PC-3 (cell line): ENCODE results near the gene SPRTN. TPM values are rescaled to one million over a fixed set of nuclear protein-coding genes. Genes with fewer than 3 reads are reported as not detected.

Experiments
- ATAC-seq: fragments of 200-7000 bp; cut with Tn5 transposase; 2 replicates; pipeline ENCODE4 v1.9.1; 2020; ENCODE audit warnings: mild to moderate bottlenecking, moderate library complexity
- BruUV-seq: library from RNA; stranded (reverse); fragments of 400-500 nt; replicated peaks from 2 replicates; lab custom pipeline; 2021; lab: Mats Ljungman, UMichigan
- CTCF ChIA-PET: fragments of 300-600 bp; sonication (Branson Sonifier 250); formaldehyde crosslinking; loops from one replicate; lab custom pipeline; 2022; ENCODE audit warnings: antibody characterized with exemption; lab: Charles Lee
- POLR2A ChIA-PET: fragments of 300-600 bp; sonication (Branson Sonifier 250); formaldehyde crosslinking; loops from one replicate; lab custom pipeline; 2022; ENCODE audit warnings: antibody characterized with exemption; ENCODE audit not compliant: unreplicated experiment; lab: Charles Lee
- DNase-seq: peaks from one replicate; pipeline ENCODE4 v3.0.0-alpha.2; 2015
- H2AFZ ChIP-seq: fragments of 300-600 bp; sonication (generic); 2 replicates; pipeline ENCODE4 v1.6.0; 2016; ENCODE audit warnings: antibody characterized with exemption, low read length
- H3F3A ChIP-seq: fragments of 300-600 bp; sonication (generic); one replicate; pipeline ENCODE4 v1.6.0; 2017; ENCODE audit warnings: antibody characterized with exemption, low read length, control low read depth, mild to moderate bottlenecking; ENCODE audit not compliant: unreplicated experiment
- H3K27ac ChIP-seq: fragments of 300-600 bp; sonication (generic); 2 replicates; pipeline ENCODE4 v1.5.1; 2016; ENCODE audit warnings: mild to moderate bottlenecking, low read length
- H3K27me3 ChIP-seq: fragments of 300-600 bp; sonication (generic); 2 replicates; pipeline ENCODE4 v1.6.1; 2016; ENCODE audit warnings: low read length, mixed read lengths
- H3K36me3 ChIP-seq: fragments of 300-600 bp; sonication (generic); 2 replicates; pipeline ENCODE4 v1.6.1; 2016; ENCODE audit warnings: low read depth, mixed run types, low read length, mixed read lengths
- H3K4me1 ChIP-seq: fragments of 300-600 bp; sonication (generic); 2 replicates; pipeline ENCODE4 v1.5.1; 2016; ENCODE audit warnings: low read length; ENCODE audit not compliant: insufficient read depth
- H3K4me2 ChIP-seq: fragments of 300-600 bp; sonication (generic); 2 replicates; pipeline ENCODE4 v1.6.0; 2016; ENCODE audit warnings: low read length
- H3K4me3 ChIP-seq: fragments of 300-600 bp; sonication (generic); 2 replicates; pipeline ENCODE4 v1.5.1; 2016; ENCODE audit warnings: mild to moderate bottlenecking, low read length, mixed read lengths
- H3K79me2 ChIP-seq: fragments of 300-600 bp; sonication (generic); 2 replicates; pipeline ENCODE4 v1.6.1; 2017; ENCODE audit warnings: low read length, mixed read lengths
- H3K9ac ChIP-seq: fragments of 300-600 bp; sonication (generic); 2 replicates; pipeline ENCODE4 v1.6.0; 2016; ENCODE audit warnings: mild to moderate bottlenecking, low read length
- H3K9me2 ChIP-seq: fragments of 300-600 bp; sonication (generic); replicated peaks from 2 replicates; pipeline ENCODE4 v1.6.1; 2016; ENCODE audit warnings: mixed run types, low read length, mixed read lengths
- H3K9me3 ChIP-seq: fragments of 300-600 bp; sonication (generic); 2 replicates; pipeline ENCODE4 v1.6.1; 2016; ENCODE audit warnings: low read length, mixed read lengths
- H4K20me1 ChIP-seq: fragments of 300-600 bp; sonication (generic); 2 replicates; pipeline ENCODE4 v1.6.1; 2016; ENCODE audit warnings: low read length, mixed read lengths
- EZH2 ChIP-seq: fragments of 300-600 bp; sonication (generic); IDR thresholded peaks from one replicate; pipeline ENCODE4 v1.6.1; 2017; ENCODE audit warnings: antibody characterized with exemption, mild to moderate bottlenecking, low read length; ENCODE audit not compliant: unreplicated experiment
- EZH2phosphoT487 ChIP-seq: fragments of 300-600 bp; sonication (generic); IDR thresholded peaks from 2 replicates; pipeline ENCODE4 v1.6.1; 2018; ENCODE audit warnings: mild to moderate bottlenecking, antibody characterized with exemption, low read length, borderline replicate concordance
- intact Hi-C: fragments of 100-400 bp; cut with micrococcal nuclease; formaldehyde crosslinking; loops from 2 replicates; pipeline ENCODE4 v1.9.0; 2023
- total RNA-seq: library from RNA; depleted of rRNA; stranded (reverse); fragments of >200 nt; gene quantifications from 2 replicates; pipeline ENCODE4 v1.2.3, GENCODE V29; 2014
- TF ChIP-seq, protein P1 (sequence below): fragments of 300-600 bp; sonication (generic); conservative IDR thresholded peaks from 2 replicates; pipeline ENCODE4 v1.5.1; 2017; ENCODE audit warnings: antibody characterized with exemption, low read depth, mild to moderate bottlenecking, low read length

SPRTN gene
- total RNA-seq, 1 experiment from 2014 or later: 27.8 TPM

DNA sequence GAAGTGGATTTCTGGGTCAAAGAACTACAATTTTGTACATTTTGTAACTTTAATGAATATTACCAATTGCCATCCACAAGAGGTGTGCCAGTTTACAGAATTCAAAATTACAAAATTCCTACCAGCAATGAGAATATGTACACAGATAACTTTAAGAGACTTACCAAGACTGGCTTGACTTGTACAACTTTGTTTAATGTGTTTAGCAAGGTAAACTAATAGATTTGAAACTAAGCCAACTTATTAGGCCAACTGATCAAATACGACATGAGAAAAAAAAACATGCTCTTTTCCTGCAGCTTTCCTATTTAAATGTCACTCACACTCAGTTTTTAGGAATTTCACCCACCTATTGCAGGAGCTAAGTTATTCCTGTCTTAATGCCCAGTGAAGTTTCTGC, 11.8 kb upstream of the SPRTN start:
- Histone ChIP-seq H3K79me2 (peaks cover 5% of the 10 kb centered on the region), H2AFZ (no peak overlapping the region), H3K4me1 (no peaks in the 10 kb centered on the region), H3K9me3 (no peaks in the 10 kb centered on the region), H3K4me2 (no peak overlapping the region), H3K27ac (no peak overlapping the region), H3K4me3 (no peak overlapping the region), H3K9ac (no peak overlapping the region), H3F3A (no peaks in the 10 kb centered on the region), H3K27me3 (no peaks in the 10 kb centered on the region), H3K36me3 (no peaks in the 10 kb centered on the region), H4K20me1 (no peaks in the 10 kb centered on the region), H3K9me2 (no peaks in the 10 kb centered on the region)
- TF ChIP-seq EZH2phosphoT487 (no peak), EZH2 (no peak)
- TF ChIP-seq, protein P1, sequence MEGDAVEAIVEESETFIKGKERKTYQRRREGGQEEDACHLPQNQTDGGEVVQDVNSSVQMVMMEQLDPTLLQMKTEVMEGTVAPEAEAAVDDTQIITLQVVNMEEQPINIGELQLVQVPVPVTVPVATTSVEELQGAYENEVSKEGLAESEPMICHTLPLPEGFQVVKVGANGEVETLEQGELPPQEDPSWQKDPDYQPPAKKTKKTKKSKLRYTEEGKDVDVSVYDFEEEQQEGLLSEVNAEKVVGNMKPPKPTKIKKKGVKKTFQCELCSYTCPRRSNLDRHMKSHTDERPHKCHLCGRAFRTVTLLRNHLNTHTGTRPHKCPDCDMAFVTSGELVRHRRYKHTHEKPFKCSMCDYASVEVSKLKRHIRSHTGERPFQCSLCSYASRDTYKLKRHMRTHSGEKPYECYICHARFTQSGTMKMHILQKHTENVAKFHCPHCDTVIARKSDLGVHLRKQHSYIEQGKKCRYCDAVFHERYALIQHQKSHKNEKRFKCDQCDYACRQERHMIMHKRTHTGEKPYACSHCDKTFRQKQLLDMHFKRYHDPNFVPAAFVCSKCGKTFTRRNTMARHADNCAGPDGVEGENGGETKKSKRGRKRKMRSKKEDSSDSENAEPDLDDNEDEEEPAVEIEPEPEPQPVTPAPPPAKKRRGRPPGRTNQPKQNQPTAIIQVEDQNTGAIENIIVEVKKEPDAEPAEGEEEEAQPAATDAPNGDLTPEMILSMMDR: no peak
- CTCF ChIA-PET: no interaction called here
- ATAC-seq: no peak
- intact Hi-C loops: no loop called here
- no peak for DNase-seq
- no TSS peak for BruUV-seq
- POLR2A ChIA-PET: no interaction called here

DNA sequence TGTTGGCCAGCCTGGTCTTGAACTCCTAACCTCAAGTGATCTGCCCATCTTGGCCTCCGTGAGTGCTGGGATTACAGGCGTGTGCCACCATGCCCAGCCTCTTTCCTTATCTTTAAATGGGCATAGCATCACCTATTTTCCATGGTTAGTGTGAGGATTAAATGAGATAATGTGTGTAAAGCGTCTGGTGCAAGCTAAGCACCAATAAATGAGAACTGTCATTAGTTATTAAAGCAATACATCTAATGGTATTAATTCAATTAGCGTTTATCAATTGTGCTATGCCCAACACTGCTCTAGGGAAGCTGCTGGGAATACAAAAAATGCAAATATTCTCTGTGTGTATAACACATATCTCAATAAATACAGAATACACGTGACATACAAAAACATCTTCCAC, 10.5 kb upstream of the SPRTN start:
- Histone ChIP-seq H3K27ac (no peak overlapping the region), H2AFZ (no peak overlapping the region), H3K9ac (no peak overlapping the region), H3K4me3 (no peak overlapping the region), H3F3A (no peaks in the 10 kb centered on the region), H3K79me2 (peaks cover 19% of the 10 kb centered on the region), H3K36me3 (no peaks in the 10 kb centered on the region), H4K20me1 (peaks cover 8% of the 10 kb centered on the region), H3K9me2 (no peaks in the 10 kb centered on the region), H3K9me3 (no peaks in the 10 kb centered on the region), H3K4me1 (peaks cover 2% of the 10 kb centered on the region; the same call in 1 of the 2 replicates), H3K4me2 (no peak overlapping the region), H3K27me3 (no peaks in the 10 kb centered on the region)
- no peak for ATAC-seq
- TF ChIP-seq EZH2 (no peak), EZH2phosphoT487 (no peak)
- TF ChIP-seq, protein P1: no peak
- DNase-seq: no peak
- ChIA-PET POLR2A (no interaction called here), CTCF (no interaction called here)
- intact Hi-C loops: no loop called here
- BruUV-seq: no TSS peak

DNA sequence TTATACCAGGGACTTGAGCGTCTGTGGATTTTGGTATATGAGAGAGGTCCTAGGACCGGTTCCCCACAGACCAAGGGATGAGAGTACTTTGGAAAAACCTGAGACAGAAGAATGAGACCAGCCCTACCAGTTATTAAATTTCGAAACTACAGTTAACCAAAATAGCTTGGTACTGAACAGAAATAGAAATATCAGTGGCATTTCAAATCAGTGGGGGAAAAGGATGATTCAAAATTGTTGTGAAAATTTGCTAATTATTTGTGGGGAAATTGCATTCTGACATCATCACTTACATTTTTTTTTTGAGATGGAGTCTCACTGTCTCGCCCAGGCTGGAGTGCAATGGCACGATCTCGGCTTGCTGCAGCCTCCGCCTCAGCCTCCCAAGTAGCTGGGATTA, 8.6 kb upstream of the SPRTN start:
- Histone ChIP-seq H3K27ac (no peak overlapping the region), H3K9me2 (no peaks in the 10 kb centered on the region), H3K27me3 (no peaks in the 10 kb centered on the region), H2AFZ (no peak overlapping the region), H4K20me1 (peaks cover 26% of the 10 kb centered on the region), H3K4me1 (peaks cover 9% of the 10 kb centered on the region), H3K9ac (no peak overlapping the region), H3K36me3 (no peaks in the 10 kb centered on the region), H3K4me2 (no peak overlapping the region), H3K9me3 (no peaks in the 10 kb centered on the region), H3F3A (no peaks in the 10 kb centered on the region), H3K79me2 (peaks cover 37% of the 10 kb centered on the region), H3K4me3 (no peak overlapping the region)
- intact Hi-C loops: no loop called here
- BruUV-seq: no TSS peak
- DNase-seq: no peak
- TF ChIP-seq EZH2phosphoT487 (no peak), EZH2 (no peak)
- TF ChIP-seq, protein P1: no peak
- ChIA-PET POLR2A (no interaction called here), CTCF (no interaction called here)
- no peak for ATAC-seq
